Peyer's patch (tissue), 4 donors: ENCODE results near the gene RASSF4.

Source experiments
- POLR2A ChIP-seq, 2 donors: fragments of 450-650 bp; IDR thresholded peaks; one replicate each; pipeline ENCODE4 v1.5.1; 2017; ENCODE audit warnings: antibody characterized with exemption in 2 of 2, mild to moderate bottlenecking in 2 of 2, moderate library complexity in 2 of 2
- TF ChIP-seq, protein P1 (sequence below), 6 experiments: fragments of 450-650 bp in 4 of 6; fragments of 200-600 bp in 2 of 6; sonication (generic) in 1 of 6; IDR thresholded peaks; one replicate each; pipeline ENCODE4 v1.5.1; 2017 to 2019; ENCODE audit warnings: antibody characterized with exemption in 6 of 6, mild to moderate bottlenecking in 3 of 6, moderate library complexity in 1 of 6

DNA sequence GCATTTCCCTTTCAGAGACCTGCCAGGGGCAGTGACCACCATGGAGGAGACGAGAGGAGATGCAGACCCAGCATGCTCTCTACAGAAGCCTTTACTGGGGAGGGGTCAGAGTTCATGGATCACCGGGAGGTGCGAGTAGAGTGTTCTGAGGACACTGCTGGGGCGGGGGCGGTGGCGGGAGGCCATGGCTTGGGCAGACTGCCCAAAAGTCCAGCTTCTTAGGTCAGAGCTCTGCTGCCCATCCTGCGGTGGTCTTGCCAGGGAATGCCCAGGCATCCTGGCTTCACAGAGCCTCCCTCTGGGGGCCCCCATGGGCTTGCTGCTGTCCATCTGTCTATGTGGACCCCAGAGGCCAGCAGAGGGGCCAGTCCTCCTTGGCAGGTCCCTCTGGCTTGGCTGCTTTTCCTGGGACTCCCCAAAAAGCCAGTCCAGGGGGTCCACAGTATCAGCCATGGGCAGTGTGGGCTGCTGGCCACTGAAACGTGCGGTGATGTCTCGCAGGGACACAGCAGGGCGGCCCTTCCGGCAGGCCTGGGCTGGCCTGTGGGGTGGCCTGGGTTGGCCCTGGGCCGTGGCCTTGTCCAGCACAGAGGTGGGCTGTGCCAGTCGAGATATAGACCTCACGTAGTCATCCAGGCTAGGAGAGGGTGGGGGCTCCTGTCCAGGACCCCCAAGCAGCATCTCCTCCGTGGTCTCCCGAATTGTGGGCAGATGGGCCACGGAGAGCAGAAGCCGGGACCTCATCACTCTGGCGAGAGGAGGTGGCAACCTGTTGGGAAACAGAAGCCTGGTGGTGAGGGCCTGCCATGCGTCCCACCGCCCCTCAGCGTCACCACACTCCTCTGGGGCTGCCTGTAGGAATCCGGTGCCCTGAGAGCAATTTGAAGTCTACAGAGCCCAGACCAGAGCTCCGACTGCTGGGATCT, 17.9 kb downstream of the RASSF4 start:
- TF ChIP-seq, protein P1, sequence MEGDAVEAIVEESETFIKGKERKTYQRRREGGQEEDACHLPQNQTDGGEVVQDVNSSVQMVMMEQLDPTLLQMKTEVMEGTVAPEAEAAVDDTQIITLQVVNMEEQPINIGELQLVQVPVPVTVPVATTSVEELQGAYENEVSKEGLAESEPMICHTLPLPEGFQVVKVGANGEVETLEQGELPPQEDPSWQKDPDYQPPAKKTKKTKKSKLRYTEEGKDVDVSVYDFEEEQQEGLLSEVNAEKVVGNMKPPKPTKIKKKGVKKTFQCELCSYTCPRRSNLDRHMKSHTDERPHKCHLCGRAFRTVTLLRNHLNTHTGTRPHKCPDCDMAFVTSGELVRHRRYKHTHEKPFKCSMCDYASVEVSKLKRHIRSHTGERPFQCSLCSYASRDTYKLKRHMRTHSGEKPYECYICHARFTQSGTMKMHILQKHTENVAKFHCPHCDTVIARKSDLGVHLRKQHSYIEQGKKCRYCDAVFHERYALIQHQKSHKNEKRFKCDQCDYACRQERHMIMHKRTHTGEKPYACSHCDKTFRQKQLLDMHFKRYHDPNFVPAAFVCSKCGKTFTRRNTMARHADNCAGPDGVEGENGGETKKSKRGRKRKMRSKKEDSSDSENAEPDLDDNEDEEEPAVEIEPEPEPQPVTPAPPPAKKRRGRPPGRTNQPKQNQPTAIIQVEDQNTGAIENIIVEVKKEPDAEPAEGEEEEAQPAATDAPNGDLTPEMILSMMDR (IDR thresholded peaks at IDR 0.05): no peak
- no peak for TF ChIP-seq POLR2A (IDR thresholded peaks at IDR 0.05)
